Heart left ventricle (tissue), 16 donors: ENCODE data around the gene CALHM3. TPM values are rescaled to one million over a fixed set of nuclear protein-coding genes. Genes with fewer than 3 reads are reported as not detected.

Source experiments
- ATAC-seq, 4 donors: fragments of 200-7000 bp; cut with Tn5 transposase; one replicate each; pipeline ENCODE4 v1.9.1; 2020 to 2022; ENCODE audit warnings: moderate library complexity in 4 of 4, mild to moderate bottlenecking in 3 of 4, moderate number of reproducible peaks in 1 of 4
- DNase-seq, 5 donors: peaks; one replicate each; pipeline ENCODE4 v3.0.0-alpha.2; 2020
- H3K27ac ChIP-seq, 12 donors: fragments of 200-600 bp; sonication (generic) in 4 of 12; one replicate each; pipeline versions ENCODE4 v1.5.0 to v1.8.0; 2016 to 2022; ENCODE audit warnings: mild to moderate bottlenecking in 2 of 12
- H3K27me3 ChIP-seq, 9 donors: fragments of 200-600 bp; sonication (generic) in 2 of 9; one replicate each; pipeline versions ENCODE4 v1.5.1 to v1.8.0; 2016 to 2022; ENCODE audit warnings: mild to moderate bottlenecking in 3 of 9
- H3K36me3 ChIP-seq, 9 donors: fragments of 200-600 bp; sonication (generic) in 2 of 9; one replicate each; pipeline versions ENCODE4 v1.5.0 to v1.8.0; 2018 to 2022; ENCODE audit warnings: mild to moderate bottlenecking in 2 of 9
- H3K4me1 ChIP-seq, 12 donors: fragments of 200-600 bp; sonication (generic) in 4 of 12; one replicate each; pipeline versions ENCODE4 v1.5.0 to v1.8.0; 2016 to 2022; ENCODE audit warnings: mild to moderate bottlenecking in 3 of 12
- H3K4me3 ChIP-seq, 12 donors: fragments of 200-600 bp; sonication (generic) in 4 of 12; one replicate each; pipeline versions ENCODE4 v1.5.0 to v1.8.0; 2017 to 2022; ENCODE audit warnings: mild to moderate bottlenecking in 9 of 12, moderate library complexity in 4 of 12
- H3K9me3 ChIP-seq, 12 donors: fragments of 200-600 bp; sonication (generic) in 4 of 12; one replicate each; pipeline versions ENCODE4 v1.5.0 to v1.8.0; 2016 to 2022; ENCODE audit warnings: mild to moderate bottlenecking in 1 of 12
- POLR2A ChIP-seq, 2 donors: fragments of 450-650 bp; IDR thresholded peaks; one replicate each; pipeline ENCODE4 v1.6.1; 2017; ENCODE audit warnings: antibody characterized with exemption in 2 of 2, mild to moderate bottlenecking in 2 of 2, moderate library complexity in 2 of 2
- WGBS, 4 donors: extraction: QIAGEN DNeasy Blood & Tissue Kit in 2 of 4; methylation state at CpG; one replicate each; pipeline versions ENCODE4 v1.1.5 to v1.1.7; 2013 to 2018; 5-methylcytosine and 5-hydroxymethylcytosine counted together
- intact Hi-C, 10 donors: fragments of 100-400 bp; cut with DNase I; formaldehyde crosslinking; loops; one replicate each; pipeline versions ENCODE4 v1.11.1 to v1.14.2; 2022
- polyA plus RNA-seq, 2 donors: library from polyadenylated mRNA; stranded (reverse); fragments of 200-250 nt; gene quantifications; one replicate each; pipeline ENCODE4 v1.2.3, GENCODE V29; 2013
- total RNA-seq, 9 donors: library from RNA; depleted of rRNA in 2 of 9; stranded (reverse); fragments of >200 nt in 2 of 9; fragmentation: NEBNext Ultra II Directional in 3 of 9; extraction: Animal tissue kit (Norgen Biotek cat#: 25700) in 3 of 9; gene quantifications; one replicate each; pipeline versions ENCODE4 v1.1.0 to v1.2.4, GENCODE V29; 2016 to 2023
- TF ChIP-seq, protein P1 (sequence below), 12 donors: fragments of 200-600 bp; sonication (generic) in 4 of 12; IDR thresholded peaks; one replicate each; pipeline versions ENCODE4 v1.5.0 to v1.8.0; 2018 to 2022; ENCODE audit warnings: antibody characterized with exemption in 12 of 12, mild to moderate bottlenecking in 5 of 12
- donor health status: ischemic (EF 13 %, LVEDD 7.1; RV severe dilation, severe dysfunction).
- donor health status: healthy with polysubstance abuse.
- donor health status: DM: no; HTN: yes; CAD: no.
- donor health status: DM: no; HTN: no; CAD: no.
- donor health status: ischemic (EF 25% LVEDD 6.9; RV normal size, moderate dysfunction).
- donor health status: ischemic (EF 25% LVEDD 5.7; RV mildly dilated, moderate dysfunction).
- donor health status: healthy.
- donor health status: DM: yes; HTN: yes; CAD: no.
- donor health status: ischemic (EF 35%, LVEDD 5.7; RV mildly dilated, moderate dysfunction).
- donor health status: nonischemic (EF 11% LVEDD 7.7; RV severe dilation, severe dysfunction).
- donor health status: DM: yes; HTN: yes; CAD: no.
- donor health status: PGD.
- donor health status: ischemic (EF 29% LVEDD 5.4; RV normal size, mild dysfunction).
- donor health status: nonischemic (EF 23%, LVEDD 6.1; RV moderate dilation, normal function).

CALHM3 gene
- total and polyA plus RNA-seq, 11 donors = not detected

DNA sequence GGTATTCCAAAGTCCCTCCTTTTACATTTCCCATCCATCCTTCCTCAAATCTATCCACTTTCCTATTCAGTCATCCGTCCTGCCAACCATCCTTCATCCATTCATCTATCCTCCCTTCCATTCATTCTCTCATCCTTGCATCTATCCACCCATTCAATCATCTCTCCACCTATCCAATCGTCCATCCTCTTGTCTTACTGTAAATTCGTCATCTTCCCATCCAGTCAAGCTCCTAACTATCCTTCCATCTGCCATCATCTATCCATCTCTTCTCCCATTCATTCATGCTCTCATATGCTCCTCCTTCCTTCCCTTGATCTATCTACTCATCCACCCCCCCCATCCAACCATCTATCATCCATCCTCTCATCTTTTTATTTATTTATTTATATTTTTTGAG, 5.0 kb downstream of the CALHM3 start:
- TF ChIP-seq, protein P1, sequence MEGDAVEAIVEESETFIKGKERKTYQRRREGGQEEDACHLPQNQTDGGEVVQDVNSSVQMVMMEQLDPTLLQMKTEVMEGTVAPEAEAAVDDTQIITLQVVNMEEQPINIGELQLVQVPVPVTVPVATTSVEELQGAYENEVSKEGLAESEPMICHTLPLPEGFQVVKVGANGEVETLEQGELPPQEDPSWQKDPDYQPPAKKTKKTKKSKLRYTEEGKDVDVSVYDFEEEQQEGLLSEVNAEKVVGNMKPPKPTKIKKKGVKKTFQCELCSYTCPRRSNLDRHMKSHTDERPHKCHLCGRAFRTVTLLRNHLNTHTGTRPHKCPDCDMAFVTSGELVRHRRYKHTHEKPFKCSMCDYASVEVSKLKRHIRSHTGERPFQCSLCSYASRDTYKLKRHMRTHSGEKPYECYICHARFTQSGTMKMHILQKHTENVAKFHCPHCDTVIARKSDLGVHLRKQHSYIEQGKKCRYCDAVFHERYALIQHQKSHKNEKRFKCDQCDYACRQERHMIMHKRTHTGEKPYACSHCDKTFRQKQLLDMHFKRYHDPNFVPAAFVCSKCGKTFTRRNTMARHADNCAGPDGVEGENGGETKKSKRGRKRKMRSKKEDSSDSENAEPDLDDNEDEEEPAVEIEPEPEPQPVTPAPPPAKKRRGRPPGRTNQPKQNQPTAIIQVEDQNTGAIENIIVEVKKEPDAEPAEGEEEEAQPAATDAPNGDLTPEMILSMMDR (IDR thresholded peaks at IDR 0.05) = no peak
- no peak for TF ChIP-seq POLR2A (IDR thresholded peaks at IDR 0.05)
- intact Hi-C loops = no loop called here
- 91 to 93% (median 92%) methylated on average over 3 of the region's 3 CpGs for WGBS, 4 donors
- no peaks in the 10 kb centered on the region for H3K27me3 ChIP-seq
- H3K36me3 ChIP-seq = no peaks in the 10 kb centered on the region
- ATAC-seq (no peak), DNase-seq (no peak)
- no peak overlapping the region for H3K27ac ChIP-seq
- H3K4me3 ChIP-seq = no peak overlapping the region
- H3K4me1 ChIP-seq = peaks cover 0 to 30% (median 0%) of the 10 kb centered on the region in 12 donors
- no peaks in the 10 kb centered on the region for H3K9me3 ChIP-seq

DNA sequence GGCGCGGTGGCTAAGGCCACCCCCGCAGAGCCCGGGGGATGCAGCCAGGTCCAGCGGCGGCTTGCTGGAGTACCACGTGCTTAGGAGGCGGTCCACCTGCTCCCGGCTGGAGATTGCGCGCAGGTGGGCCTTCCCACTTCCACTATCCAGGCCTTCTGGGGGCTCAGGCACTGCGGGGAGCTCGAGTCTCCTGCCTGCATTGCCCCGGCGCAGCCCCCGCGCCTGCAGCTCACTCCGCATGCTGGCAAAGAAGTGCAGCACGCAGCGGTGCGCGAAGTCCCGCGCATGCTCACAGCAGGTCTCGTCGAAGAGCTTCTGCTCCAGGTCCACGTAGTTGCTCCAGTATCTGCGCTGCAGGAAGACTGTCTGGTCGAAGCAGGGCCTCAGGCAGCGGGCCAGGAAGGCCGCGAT, 5.8 kb downstream of the CALHM3 start:
- Histone ChIP-seq H3K27ac (no peak overlapping the region), H3K9me3 (no peaks in the 10 kb centered on the region), H3K4me1 (peaks cover 0 to 34% (median 0%) of the 10 kb centered on the region in 12 donors), H3K27me3 (no peaks in the 10 kb centered on the region), H3K36me3 (no peaks in the 10 kb centered on the region), H3K4me3 (no peak overlapping the region)
- intact Hi-C loops = no loop called here
- WGBS, 4 donors = 58 to 77% (median 66%) methylated on average over 29 to 32 of the region's 32 CpGs
- TF ChIP-seq POLR2A (IDR thresholded peaks at IDR 0.05) = no peak
- TF ChIP-seq, protein P1 (IDR thresholded peaks at IDR 0.05) = no peak
- DNase-seq (no peak), ATAC-seq (no peak)

DNA sequence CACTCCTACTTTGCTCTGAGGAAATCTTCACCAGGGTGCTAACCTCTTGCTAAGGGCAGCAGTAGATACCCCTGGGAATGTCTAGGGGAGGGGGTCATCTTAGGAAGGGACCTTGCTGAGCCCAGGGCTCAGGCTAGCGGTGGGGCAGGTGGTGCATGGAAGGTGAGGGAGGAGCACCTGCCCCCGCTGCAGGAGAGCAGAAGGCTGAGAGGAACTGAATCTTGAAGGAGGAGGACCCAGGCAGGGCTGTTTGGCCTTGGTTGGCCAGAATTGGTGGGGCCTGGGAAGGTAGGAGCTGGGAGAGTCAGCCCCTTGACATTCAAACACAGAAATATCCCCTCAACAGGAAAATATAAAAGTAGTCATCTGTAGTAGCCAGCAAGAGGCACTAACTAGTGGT, 7.0 kb downstream of the CALHM3 start:
- peak overlapping the region in 1 of 12 donors; percentile 80 for H3K27ac ChIP-seq
- H3K4me3 ChIP-seq = peak overlapping the region in 1 of 12 donors; percentile 16
- WGBS, 4 donors = 86 to 96% (median 95%) methylated on average over 2 of the region's 2 CpGs
- DNase-seq = no peak
- H3K36me3 ChIP-seq = no peaks in the 10 kb centered on the region
- no peak for TF ChIP-seq POLR2A (IDR thresholded peaks at IDR 0.05)
- TF ChIP-seq, protein P1 (IDR thresholded peaks at IDR 0.05) = no peak
- intact Hi-C loops = no loop called here
- no peak for ATAC-seq
- peaks cover 0 to 44% (median 0%) of the 10 kb centered on the region in 12 donors for H3K4me1 ChIP-seq
- no peaks in the 10 kb centered on the region for H3K9me3 ChIP-seq
- no peaks in the 10 kb centered on the region for H3K27me3 ChIP-seq

DNA sequence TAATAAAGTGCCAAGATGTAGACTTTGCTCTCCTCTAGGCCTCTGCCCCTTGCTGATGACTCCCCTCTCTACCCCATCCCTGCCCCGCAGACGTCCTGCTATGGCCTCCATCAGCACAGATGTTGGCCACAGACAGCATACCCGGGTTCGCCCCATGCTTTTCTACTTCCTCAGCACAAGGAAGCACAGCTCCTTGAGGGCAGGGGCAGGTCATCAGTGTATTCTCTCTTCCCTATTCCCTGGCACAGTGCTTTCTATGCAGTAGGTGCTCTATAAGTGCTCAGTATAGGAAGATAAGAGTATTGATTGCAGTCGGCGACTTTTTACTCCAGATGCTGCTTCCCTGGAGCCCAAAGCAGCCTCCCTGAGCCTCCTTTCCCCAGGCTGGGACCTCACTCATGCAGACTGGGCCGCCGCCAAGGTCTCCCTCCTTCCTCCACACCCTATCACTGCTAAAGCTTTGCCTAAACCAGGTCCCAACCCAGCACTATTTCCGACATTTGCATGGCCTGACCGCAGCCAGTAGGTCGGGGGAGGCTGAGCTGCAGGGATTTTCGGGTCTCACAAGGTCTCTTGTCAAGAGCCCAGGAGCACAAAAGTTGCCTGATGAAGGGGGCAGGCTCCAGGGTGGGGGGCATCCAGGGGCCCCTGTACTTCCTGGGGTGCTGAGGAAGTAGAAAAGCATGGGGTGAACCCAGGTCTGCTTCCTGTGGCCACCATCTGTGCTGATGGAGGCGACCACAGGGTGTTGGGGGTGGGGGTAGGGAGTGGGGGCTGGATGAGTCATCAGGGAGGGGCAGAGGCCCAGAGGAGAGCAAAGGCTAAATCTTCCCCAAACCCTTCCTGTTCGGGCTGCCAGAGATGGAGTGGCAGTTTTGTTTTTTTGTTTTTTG, 8.0 kb downstream of the CALHM3 start:
- intact Hi-C loops = no loop called here
- Histone ChIP-seq H3K4me3 (peak overlapping the region in 1 of 12 donors; percentile 16), H3K36me3 (no peaks in the 10 kb centered on the region), H3K4me1 (peaks cover 0 to 44% (median 0%) of the 10 kb centered on the region in 12 donors), H3K27me3 (no peaks in the 10 kb centered on the region), H3K9me3 (no peaks in the 10 kb centered on the region), H3K27ac (peak overlapping the region in 1 of 12 donors; percentile 80)
- 61 to 76% (median 65%) methylated on average over 14 of the region's 14 CpGs for WGBS, 4 donors
- TF ChIP-seq, protein P1 (IDR thresholded peaks at IDR 0.05) = no peak
- no peak for TF ChIP-seq POLR2A (IDR thresholded peaks at IDR 0.05)
- peak in 1 of 5 donors; percentile 53 for DNase-seq
- ATAC-seq = peak in 3 of 4 donors; percentile 73 to 78 (median 76)
